Stromal cell of bone marrow (primary cell): Measurements from ENCODE around the gene CORO7.

ENCODE experiments used
- DNase-seq: peaks from one replicate; pipeline ENCODE4 v3.0.0-alpha.2; 2012; ENCODE audit warnings: low read depth

CORO7 gene

GRCh38 chr16:4371357-4372000, 44.9 kb downstream of the CORO7 start, which contains the start of gene VASN:
Gene VASN (plus strand): TSS chr16:4371848. CDS start chr16:4380878, 9,030 bp downstream.
- no peak for DNase-seq

GRCh38 chr16:4370570-4371356, 45.6 kb downstream of the CORO7 start:
- DNase-seq = peak; percentile 79

DNA sequence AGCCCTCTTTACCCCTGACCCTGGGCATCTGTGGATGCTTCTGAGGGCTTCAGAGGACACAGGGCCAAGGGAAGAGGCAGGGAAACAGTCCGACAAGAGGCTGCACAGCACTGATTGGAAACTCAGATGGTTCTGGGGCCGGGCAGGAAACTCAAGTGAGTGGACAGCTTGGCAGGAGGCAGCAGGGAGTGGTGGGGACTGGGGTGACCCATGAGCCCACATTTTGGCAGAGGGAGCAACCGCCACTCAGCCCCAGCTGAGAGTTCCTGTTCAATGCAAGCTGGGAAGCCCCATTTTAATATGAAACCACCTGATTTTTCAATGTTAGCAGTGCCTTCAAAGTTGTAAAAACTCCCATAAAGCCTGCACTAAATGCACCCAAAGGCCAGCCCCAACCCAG, 46.2 kb downstream of the CORO7 start:
- DNase-seq = no peak

DNA sequence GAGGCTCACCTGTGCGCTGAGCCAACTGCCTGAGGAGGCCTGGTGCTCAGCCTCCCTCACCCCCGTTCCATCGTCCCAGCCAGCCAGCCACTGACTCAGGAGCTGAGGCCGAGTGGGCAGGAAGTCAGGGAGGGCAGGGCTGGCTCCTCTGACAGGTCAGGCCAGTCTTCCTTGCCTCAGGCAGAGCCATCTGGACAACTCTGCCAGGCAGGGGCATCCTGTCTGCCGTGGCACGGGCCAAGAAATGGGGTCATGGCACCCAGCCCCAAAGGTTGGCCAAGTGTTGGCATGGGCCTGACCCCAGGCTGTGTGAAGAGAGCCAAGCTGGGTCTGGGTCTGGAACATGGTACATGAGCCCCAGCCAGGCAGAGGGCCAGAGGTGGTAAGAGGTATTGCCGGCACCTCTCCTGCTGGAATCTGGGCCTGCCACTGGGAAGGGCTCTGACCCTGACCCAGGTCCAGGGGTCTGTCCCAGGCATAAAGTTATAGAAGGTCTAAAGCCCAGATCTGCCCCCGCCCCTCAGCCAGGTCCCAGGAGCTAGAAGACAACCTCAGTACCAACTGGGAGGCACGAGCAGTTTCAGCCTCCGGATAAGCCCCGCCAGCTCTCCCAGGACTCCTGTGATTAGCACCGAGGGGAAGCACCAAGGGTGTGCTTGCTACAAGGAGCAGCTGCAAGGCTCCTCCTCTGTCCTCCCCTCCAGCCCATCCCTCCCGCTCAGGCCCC, 47.2 kb downstream of the CORO7 start:
- DNase-seq = no peak

- DNase-seq = no peak
Observed at GRCh38 chr16:4367393-4367856, 49.0 kb downstream of the CORO7 start.

- no peak for DNase-seq
Observed at GRCh38 chr16:4366016-4366415, 50.4 kb downstream of the CORO7 start.

GRCh38 chr16:4365615-4366014, 50.8 kb downstream of the CORO7 start:
- no peak for DNase-seq

DNA sequence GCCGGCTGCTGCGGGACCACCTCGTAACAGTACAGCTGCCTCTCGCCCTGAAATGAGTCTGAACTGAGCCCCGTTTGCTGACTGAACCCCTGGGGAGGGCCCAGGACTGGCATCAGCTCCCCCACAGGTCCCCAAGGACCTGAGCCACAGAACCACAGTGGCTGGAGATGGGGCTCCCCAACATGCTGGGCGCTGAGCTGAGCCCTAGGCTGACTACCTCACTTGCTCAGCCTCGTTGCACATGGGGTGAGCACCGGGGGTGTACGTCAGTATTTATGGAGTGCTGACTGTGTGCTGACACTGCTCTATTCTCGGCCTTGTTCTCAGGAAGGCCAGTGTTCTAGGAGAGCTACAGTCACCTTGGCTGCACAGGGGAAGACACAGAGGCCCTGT, 51.4 kb downstream of the CORO7 start:
- no peak for DNase-seq

GRCh38 chr16:4364196-4365013, 52.0 kb downstream of the CORO7 start:
- no peak for DNase-seq

GRCh38 chr16:4362476-4363135, 53.8 kb downstream of the CORO7 start:
- no peak for DNase-seq

DNA sequence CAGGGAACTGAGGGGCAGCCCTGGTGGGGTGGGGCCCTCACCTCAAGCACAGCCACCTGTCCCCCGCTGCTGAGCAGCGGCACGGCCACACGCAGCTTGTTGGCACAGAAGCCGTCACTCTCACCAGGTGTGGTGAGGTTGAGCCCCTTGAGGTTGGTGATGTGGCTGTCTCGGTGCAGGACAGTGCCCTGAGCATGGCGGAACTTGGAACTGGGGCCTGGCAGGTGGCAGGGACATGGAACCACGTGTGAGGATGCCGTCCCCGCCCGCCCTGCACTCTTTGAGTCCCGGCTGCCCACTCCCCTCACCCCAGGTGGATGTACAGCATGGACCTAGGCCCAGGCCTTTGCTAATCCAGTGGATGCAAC, 54.5 kb downstream of the CORO7 start:
- no peak for DNase-seq

GRCh38 chr16:4361033-4361943, 55.1 kb downstream of the CORO7 start:
- no peak for DNase-seq

DNA sequence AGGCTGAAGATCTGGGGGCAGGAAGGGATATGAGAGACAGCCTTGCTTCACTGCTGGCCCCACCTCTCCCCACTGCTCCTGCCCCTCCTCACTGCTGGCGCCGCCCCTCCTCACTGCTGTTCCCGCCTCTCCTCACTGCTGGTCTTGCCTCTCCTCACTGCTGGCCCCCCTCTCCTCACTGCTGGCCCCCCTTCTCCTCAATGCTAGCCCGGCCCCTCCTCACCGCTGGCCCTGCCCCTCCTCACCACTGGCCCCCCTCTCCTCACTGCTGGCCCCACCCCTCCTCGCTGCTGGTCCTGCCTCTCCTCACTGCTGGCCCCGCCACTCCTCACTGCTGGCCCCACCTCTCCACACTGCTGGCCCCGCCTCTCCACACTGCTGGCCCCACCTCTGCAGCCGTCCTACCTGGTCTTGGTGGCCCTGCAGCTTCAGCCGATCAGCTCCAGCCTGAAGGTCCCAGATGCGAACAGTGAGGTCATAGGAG, 55.8 kb downstream of the CORO7 start:
- DNase-seq = no peak

GRCh38 chr16:4359914-4360313, 56.5 kb downstream of the CORO7 start:
- DNase-seq = no peak

- no peak for DNase-seq
Observed at GRCh38 chr16:4358831-4359561, 57.4 kb downstream of the CORO7 start.

DNA sequence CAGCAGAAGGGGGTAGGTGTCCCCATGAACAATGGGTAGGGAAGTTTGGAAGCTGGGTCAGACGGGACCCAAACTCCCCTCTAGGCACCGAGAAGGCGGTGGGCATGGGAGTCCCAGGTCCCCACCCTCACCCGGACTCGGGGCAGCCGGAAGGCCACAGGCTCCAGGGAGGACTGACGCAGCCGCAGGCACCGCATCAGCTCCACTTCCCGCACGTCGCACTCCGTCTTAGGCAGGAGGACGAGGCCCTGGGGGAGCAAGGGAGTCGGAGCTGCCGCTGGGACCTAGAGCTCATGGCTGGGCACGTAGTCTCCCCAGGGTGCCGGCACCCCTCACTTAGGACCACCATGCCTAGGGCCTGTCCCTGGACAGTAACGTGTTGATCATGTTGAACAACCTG, 58.2 kb downstream of the CORO7 start:
- no peak for DNase-seq

- DNase-seq = no peak
Observed at GRCh38 chr16:4356820-4357219, 59.6 kb downstream of the CORO7 start.

- no peak for DNase-seq
Observed at GRCh38 chr16:4354512-4355409, 61.6 kb downstream of the CORO7 start.
